ENCODE results near the gene ATXN10.

Gene ATXN10

DNA sequence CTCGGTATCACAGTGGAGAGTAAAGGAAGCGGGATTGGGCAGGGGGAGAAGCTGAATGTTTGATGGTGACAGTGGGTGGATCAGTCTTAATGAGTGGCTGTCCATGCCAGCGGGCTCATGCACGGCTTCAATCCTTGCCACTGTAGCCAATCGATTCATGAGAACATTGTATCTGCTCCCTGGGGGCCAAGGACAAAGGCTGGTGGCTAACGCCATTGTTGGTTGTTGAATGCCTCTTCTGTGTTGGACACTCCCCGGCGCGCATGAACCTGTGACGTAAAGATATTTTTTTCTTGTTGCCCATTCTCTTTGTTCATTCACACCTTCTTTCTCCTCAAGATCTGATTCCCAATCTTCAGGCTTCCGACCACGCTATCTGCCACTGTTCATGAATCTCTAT is 20.9 kb upstream of the ATXN10 start:
- H3K27me3 ChIP-seq (ENCODE audit: insufficient read depth, low read length, poor library complexity) = peaks cover 11% of the 10 kb centered on the region
- no peaks in the 10 kb centered on the region for H3K79me2 ChIP-seq (ENCODE audit: insufficient read depth, low read length)
- no peaks in the 10 kb centered on the region for H3K36me3 ChIP-seq (ENCODE audit: insufficient read depth, low read length)
- peaks cover 4% of the 10 kb centered on the region for H3K4me1 ChIP-seq (ENCODE audit: insufficient read depth, low read length)
- TF ChIP-seq, protein P1, sequence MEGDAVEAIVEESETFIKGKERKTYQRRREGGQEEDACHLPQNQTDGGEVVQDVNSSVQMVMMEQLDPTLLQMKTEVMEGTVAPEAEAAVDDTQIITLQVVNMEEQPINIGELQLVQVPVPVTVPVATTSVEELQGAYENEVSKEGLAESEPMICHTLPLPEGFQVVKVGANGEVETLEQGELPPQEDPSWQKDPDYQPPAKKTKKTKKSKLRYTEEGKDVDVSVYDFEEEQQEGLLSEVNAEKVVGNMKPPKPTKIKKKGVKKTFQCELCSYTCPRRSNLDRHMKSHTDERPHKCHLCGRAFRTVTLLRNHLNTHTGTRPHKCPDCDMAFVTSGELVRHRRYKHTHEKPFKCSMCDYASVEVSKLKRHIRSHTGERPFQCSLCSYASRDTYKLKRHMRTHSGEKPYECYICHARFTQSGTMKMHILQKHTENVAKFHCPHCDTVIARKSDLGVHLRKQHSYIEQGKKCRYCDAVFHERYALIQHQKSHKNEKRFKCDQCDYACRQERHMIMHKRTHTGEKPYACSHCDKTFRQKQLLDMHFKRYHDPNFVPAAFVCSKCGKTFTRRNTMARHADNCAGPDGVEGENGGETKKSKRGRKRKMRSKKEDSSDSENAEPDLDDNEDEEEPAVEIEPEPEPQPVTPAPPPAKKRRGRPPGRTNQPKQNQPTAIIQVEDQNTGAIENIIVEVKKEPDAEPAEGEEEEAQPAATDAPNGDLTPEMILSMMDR (IDR thresholded peaks at IDR 0.05; ENCODE audit: borderline replicate concordance, extremely low read depth, low read length, poor library complexity, severe bottlenecking) = no peak
- TF ChIP-seq EZH2 (IDR thresholded peaks at IDR 0.05; ENCODE audit: borderline replicate concordance, low read depth, low read length, severe bottlenecking) = no peak
- H2AFZ ChIP-seq (ENCODE audit: low read depth, low read length) = no peak overlapping the region
- H3K27ac ChIP-seq (ENCODE audit: low read length) = no peak overlapping the region
- no peak for DNase-seq
- H3K9me3 ChIP-seq (ENCODE audit: insufficient read depth, low read length, severe bottlenecking) = no peaks in the 10 kb centered on the region
- no peak overlapping the region for H3K4me3 ChIP-seq (ENCODE audit: low read depth in 1 of 2, low read length in 2 of 2)
- H4K20me1 ChIP-seq (ENCODE audit: insufficient read depth, low read length) = no peaks in the 10 kb centered on the region
- no peak overlapping the region for H3K4me2 ChIP-seq (ENCODE audit: insufficient read depth, low read length)
- H3K9ac ChIP-seq (ENCODE audit: low read depth, low read length) = no peak overlapping the region
- no peak for ATAC-seq (ENCODE audit: insufficient read depth, low read depth)

DNA sequence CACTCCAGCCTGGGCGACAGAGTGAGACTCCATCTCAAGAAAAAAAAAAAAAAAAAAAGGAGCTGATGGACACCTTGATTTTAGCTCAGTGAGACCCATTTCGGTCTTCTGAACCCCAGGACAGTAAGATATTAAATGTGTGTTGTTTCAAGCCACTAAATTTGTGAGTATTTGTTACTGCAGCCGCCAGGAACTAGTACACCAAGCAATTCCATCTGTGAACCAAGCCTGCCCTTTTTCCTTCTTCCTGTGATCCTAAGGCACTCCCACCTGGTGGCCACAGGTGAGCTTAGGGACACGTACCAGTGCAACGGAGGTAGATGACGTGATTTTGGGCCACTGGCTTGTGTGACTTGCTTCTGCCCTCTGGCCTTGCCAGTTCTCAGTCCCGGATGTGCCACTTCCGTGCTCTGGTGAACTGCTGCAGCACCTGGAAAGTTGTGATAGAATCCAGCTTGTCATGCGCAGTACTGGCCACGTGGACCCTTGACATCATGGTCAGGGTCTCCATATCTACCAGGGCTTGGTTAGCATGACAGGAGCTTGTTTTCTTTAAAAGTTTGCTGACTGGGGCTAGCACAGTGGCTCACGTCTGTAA is 19.6 kb upstream of the ATXN10 start:
- TF ChIP-seq, protein P1 (IDR thresholded peaks at IDR 0.05; ENCODE audit: borderline replicate concordance, extremely low read depth, low read length, poor library complexity, severe bottlenecking) = no peak
- TF ChIP-seq EZH2 (IDR thresholded peaks at IDR 0.05; ENCODE audit: borderline replicate concordance, low read depth, low read length, severe bottlenecking) = no peak

DNA sequence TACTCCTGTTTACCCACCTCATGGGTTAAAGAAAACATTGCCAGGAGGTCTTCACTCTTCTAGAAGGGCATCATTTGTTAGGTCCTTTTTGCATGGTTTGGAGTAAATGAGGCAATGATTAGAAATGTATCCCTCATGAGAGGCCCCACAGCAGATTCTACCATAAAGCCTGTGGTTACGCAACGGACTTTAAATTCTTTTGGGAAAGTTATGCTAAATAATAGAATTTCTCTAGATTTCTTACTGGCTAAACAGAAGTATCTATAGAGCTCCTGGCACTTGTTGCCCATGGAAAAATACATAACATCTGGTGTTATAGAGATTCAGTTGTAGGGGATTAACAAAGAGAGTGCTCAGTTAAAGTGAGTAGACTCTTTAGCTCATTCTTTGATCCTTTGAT is 15.1 kb upstream of the ATXN10 start:
- H3K4me1 ChIP-seq (ENCODE audit: insufficient read depth, low read length) = no peaks in the 10 kb centered on the region
- ATAC-seq (ENCODE audit: insufficient read depth, low read depth) (no peak), DNase-seq (no peak)
- H3K79me2 ChIP-seq (ENCODE audit: insufficient read depth, low read length) = no peaks in the 10 kb centered on the region
- H2AFZ ChIP-seq (ENCODE audit: low read depth, low read length) = no peak overlapping the region
- H3K4me3 ChIP-seq (ENCODE audit: low read depth in 1 of 2, low read length in 2 of 2) = no peak overlapping the region
- H3K36me3 ChIP-seq (ENCODE audit: insufficient read depth, low read length) = no peaks in the 10 kb centered on the region
- peaks cover 30% of the 10 kb centered on the region for H3K27me3 ChIP-seq (ENCODE audit: insufficient read depth, low read length, poor library complexity)
- no peaks in the 10 kb centered on the region for H3K9me3 ChIP-seq (ENCODE audit: insufficient read depth, low read length, severe bottlenecking)
- TF ChIP-seq, protein P1 (IDR thresholded peaks at IDR 0.05; ENCODE audit: borderline replicate concordance, extremely low read depth, low read length, poor library complexity, severe bottlenecking) = no peak
- TF ChIP-seq EZH2 (IDR thresholded peaks at IDR 0.05; ENCODE audit: borderline replicate concordance, low read depth, low read length, severe bottlenecking) = no peak
- no peak overlapping the region for H3K9ac ChIP-seq (ENCODE audit: low read depth, low read length)
- no peak overlapping the region for H3K4me2 ChIP-seq (ENCODE audit: insufficient read depth, low read length)
- H3K27ac ChIP-seq (ENCODE audit: low read length) = no peak overlapping the region
- H4K20me1 ChIP-seq (ENCODE audit: insufficient read depth, low read length) = no peaks in the 10 kb centered on the region

More for the DNA sequence above, 19.6 kb upstream of the ATXN10 start:
- Histone ChIP-seq H3K4me1 (ENCODE audit: insufficient read depth, low read length) (no peaks in the 10 kb centered on the region), H3K27ac (ENCODE audit: low read length) (no peak overlapping the region), H2AFZ (ENCODE audit: low read depth, low read length) (no peak overlapping the region), H3K4me2 (ENCODE audit: insufficient read depth, low read length) (no peak overlapping the region), H4K20me1 (ENCODE audit: insufficient read depth, low read length) (no peaks in the 10 kb centered on the region), H3K36me3 (ENCODE audit: insufficient read depth, low read length) (no peaks in the 10 kb centered on the region), H3K27me3 (ENCODE audit: insufficient read depth, low read length, poor library complexity) (peaks cover 18% of the 10 kb centered on the region), H3K4me3 (ENCODE audit: low read depth in 1 of 2, low read length in 2 of 2) (no peak overlapping the region), H3K79me2 (ENCODE audit: insufficient read depth, low read length) (no peaks in the 10 kb centered on the region), H3K9ac (ENCODE audit: low read depth, low read length) (no peak overlapping the region), H3K9me3 (ENCODE audit: insufficient read depth, low read length, severe bottlenecking) (no peaks in the 10 kb centered on the region)
- no peak for ATAC-seq (ENCODE audit: insufficient read depth, low read depth)
- DNase-seq = no peak
